Stimulated activated CD8-positive, alpha-beta memory T cell treated with anti-CD3 and anti-CD28 coated beads, Interleukin-15, amount 100 ng/mL, for 4 hours (primary cell): Measurements from ENCODE around the gene PSAP.

Source experiments
- DNase-seq, 2 donors: peaks; one replicate each; pipeline ENCODE4 v3.0.0-alpha.2; 2020; ENCODE audit warnings: low read depth in 2 of 2

The PSAP gene

DNA sequence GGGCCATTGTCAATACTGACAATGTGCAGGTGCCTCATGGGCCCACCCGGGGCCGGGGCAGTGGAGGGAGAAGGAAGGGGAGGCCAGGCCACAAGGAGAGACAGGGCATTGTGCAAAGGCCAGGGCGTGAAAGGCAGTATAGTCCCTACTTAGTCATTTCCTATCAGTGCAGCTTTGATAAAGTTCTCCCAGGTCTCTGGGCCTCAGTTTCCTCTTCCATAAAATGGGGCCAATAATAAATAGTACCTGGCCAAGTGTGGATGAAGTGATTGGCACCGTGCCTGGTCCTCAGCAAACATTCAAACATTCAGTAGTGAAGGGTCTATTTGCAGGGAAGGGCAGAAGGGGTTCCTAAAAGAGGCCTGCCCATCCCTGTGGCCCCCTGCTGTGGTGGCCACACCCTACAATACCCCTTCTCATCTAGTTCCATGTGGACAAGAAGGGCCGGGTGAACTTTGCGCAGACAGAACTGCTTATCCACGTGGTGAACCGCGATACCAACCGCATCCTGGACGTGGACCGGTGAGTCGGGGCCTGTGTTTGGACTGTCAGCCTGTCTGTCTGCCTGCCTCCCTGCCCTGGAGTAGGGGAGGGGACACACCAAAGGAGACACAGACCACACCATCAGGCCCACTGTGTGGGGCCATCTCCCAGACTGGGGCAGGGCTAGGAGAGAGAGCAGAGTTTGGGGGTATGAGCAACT is 40.9 kb downstream of the PSAP start:
- DNase-seq: no peak

DNA sequence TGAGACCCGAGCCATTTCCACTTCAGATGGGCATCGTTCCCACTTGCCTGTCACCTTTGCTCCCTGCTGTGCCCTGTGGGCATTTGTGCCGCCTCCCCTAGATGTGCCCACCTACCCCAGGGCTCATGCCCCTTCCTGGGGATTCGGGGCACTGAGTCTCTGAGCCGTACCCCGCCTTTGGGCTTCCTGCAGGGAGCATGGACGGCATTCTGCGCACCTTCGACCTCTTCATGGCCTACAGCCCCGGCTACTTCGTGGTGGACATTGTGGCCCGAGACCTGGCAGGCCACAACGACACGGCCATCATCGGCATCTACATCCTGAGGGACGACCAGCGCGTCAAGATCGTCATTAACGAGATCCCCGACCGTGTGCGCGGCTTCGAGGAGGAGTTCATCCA is 41.4 kb downstream of the PSAP start:
- no peak for DNase-seq

DNA sequence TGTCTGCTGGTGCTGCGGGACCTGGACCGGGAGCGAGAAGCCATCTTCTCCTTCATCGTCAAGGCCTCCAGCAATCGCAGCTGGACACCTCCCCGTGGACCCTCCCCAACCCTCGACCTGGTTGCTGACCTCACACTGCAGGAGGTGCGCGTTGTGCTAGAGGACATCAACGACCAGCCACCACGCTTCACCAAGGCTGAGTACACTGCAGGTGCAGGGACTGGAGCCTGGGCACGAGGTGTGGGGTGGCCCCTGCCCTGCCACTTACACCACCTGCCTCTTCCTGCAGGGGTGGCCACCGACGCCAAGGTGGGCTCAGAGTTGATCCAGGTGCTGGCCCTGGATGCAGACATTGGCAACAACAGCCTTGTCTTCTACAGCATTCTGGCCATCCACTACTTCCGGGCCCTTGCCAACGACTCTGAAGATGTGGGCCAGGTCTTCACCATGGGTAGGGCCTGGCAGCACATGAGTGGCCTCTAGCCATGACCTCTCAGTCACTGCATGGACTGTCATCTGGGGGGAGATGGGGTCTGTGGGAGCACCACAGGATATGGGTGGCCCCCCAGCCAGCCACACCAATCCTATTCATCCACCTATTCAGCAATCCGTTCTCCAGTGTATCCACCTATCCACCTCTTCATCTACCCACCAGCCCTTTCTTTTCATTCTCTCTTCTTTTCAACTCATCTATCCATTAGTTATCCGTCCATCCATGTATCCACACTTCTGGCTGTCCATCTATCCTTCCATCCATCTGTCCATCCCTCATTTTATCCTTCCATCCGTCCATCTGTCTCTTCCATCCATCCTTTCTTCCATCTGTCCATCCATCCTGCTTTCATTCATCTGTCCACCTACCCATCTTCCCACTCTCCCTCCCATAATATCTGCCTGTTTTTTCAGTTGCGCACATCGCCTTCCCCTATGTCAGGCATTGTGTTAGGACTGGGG is 43.2 kb downstream of the PSAP start:
- DNase-seq: no peak

DNA sequence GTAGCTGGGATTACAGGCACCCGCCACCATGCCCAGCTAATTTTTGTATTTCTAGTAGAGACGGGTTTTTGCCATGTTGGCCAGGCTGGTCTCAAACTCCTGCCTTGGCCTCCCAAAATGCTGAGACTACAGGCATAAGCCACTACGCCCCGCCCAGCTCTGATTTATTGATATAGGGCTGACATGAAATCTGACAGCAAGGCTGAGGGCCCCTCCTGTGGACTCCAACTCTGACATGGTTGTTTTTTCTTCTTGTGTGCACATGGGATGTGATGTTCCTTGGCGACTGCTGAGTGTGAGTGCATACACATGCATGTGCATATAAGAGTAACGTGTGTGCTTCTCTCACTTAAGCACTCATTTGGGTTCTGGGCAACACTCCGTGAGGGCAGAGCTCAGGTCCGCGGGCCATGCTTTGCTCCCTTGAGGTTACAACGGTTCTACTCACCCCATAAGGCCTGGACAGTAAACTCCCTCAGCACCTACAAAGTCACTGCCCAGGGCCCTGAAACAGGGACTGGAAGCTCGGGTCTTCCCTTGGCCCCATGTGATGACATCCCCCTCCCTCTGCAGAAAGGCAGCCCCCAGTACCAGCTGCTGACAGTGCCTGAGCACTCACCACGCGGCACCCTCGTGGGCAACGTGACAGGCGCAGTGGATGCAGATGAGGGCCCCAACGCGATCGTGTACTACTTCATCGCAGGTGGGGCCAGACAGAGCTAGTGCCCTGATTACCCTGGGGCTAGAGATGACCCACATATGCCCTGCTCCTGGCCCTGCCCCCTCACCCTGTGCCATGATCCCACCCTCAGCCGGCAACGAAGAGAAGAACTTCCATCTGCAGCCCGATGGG is 44.1 kb downstream of the PSAP start:
- DNase-seq: no peak

DNA sequence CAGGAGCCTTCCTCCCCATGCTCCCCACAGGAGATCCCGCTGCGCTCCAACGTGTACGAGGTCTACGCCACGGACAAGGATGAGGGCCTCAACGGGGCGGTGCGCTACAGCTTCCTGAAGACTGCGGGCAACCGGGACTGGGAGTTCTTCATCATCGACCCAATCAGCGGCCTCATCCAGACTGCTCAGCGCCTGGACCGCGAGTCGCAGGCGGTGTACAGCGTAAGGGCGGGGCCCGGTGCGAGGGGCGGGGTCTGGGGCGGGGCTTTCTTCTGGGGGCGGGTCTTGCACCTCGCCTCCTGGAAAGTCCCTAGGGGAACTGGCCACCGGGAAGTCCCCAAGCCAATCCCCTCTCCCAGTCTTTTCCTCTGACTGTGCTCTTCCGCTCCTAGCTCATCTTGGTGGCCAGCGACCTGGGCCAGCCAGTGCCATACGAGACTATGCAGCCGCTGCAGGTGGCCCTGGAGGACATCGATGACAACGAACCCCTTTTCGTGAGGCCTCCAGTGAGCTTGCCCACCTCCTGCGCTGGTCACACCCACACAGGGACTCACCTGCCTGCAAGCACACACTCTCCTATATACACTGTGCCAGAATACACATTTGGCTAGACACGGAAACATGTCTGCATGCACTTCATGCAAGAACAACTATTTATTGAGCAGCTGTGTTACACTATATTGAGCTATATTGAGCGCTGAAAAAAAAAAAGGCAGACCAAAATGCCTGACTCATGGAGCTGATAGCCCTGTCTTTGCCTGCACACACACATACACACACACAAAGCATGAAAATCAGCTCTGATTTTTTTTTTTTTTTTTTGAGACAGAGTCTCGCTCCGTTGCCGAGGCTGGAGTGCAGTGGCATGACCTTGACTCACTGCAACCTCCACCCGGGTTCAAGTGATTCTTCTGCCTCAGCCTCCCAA is 45.0 kb downstream of the PSAP start:
- no peak for DNase-seq

DNA sequence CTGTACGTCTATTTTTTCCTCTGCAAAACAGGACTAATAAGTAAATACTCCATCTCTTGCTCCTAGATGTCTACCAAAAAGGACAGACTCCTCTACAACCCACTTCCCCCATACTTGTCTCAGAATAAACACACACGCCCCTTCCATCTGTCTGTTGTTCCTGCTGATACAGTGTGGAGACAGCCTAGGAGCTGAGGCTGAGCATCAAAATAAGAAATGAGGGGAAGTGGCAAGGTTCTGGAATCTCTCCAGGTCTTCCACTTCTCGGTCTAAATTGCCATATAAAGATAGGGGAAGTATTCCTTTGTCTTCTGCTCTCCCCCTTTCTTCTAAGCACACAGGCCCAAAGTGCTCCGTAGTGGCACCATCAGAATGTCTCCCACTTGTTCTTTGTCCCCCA is 47.0 kb downstream of the PSAP start:
- no peak for DNase-seq

DNA sequence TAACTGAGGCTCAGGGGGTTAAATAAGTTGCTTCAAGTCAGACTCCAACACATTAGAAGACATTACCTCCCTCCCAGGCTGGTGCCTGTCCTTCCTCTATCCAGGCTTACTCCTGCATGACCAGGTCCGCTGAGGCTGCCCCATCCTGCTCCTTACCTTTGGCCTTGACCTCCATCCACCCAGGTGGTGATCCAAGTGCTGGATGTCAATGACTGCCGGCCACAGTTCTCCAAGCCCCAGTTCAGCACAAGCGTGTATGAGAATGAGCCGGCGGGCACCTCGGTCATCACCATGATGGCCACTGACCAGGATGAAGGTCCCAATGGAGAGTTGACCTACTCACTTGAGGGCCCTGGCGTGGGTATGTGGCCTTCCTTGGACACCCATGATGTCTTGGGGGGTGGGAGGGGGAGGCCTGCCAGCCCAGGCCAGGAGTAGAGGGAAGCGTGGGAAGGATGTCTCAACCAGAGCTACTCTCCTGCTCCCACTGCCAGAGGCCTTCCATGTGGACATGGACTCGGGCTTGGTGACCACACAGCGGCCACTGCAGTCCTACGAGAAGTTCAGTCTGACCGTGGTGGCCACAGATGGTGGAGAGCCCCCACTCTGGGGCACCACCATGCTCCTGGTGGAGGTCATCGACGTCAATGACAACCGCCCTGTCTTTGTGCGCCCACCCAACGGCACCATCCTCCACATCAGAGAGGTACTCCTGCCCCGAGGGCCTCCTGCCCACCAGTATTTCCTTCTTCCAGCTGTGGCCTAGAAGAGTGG is 48.1 kb downstream of the PSAP start:
- DNase-seq: no peak

DNA sequence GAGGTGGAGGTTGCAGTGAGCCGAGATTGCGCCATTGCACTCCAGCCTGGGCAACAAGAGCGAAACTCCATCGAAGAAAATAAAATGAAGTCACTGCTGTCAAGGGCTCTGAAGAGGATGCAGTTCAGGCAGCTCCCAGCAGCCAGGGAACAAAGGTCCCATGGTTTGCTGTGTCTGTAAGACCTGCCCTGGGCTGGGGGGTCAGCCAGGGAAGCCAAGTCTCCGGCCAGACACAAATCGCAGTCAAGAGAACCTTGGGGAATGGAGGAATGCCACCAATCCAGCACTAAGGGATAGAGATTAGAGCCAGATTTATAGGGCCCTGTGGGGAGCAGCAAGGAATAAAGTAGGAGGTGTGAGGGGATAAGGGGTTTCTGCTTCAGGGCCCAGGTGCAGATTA is 48.8 kb downstream of the PSAP start:
- no peak for DNase-seq

DNA sequence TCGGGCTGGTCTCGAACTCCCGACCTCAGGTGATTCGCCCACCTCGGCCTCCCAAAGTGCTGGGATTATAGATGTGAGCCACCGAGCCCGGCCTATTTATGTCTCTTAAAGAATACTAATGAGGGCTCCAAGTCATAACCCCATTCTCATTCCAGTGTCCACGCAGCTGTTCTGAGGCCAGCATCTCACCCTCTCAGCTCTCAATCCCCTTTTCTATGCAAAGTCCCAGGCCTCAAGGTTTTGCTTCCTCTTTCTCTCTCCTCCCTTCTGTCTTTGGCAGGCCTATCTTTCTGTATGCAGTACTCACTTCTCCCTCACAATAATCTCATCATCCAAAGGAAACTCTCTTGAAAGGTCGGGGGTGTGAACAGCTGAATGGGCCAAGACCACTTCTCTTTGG is 49.7 kb downstream of the PSAP start:
- no peak for DNase-seq

DNA sequence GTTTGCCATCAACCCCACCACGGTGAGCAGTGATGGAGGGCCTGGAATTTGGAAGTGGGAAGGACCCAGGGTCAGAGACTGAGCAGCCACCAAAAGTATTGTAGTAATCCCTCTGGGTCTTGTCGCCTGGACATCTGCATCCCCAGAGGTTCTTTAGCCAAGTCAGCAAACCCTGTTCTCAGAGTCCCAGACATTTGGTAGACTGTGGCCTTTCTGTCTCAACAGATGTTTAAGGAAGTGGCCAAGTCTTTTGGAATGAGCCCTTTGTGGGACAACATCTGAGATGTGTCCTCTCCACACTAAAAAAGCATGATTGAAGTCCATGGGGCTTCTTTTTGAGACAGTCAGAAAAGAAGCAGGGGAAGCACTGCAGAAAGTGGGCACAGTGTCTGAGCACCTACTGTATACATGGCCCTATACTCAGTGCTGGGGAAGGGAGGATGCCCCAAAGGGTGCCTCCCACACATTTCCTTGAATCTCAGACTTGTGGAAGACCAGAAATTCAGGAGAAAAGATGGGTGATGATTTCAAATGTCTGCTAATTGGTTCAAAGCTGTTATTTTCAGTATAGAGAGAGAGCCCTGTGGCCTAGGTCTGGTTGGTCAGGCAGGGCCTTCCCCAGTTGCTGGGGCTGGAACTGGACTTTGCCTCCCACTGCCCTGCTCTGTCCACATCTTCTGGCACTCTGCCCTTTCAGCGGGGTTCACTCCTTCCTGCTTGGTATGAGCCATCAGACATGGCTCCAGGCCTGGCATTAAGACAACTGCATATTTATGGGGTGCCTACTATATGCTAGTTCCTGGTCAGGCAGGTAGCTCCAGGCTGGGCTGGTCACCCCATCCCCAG is 51.2 kb downstream of the PSAP start:
- DNase-seq: no peak

DNA sequence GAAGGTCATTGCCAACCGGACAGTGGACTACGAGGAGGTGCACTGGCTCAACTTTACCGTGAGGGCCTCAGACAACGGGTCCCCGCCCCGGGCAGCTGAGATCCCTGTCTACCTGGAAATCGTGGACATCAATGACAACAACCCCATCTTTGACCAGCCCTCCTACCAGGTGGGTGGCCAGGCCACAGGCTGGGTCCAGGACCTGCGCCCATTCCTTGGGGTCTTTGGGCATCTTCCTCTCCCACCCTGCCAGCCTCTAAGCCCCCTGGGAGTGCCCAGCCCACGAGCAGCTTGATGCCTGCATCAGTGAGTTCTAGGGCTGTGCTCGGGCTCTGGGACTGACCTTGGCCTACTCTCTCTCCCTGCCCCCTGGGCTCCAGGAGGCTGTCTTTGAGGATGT is 51.9 kb downstream of the PSAP start:
- DNase-seq: no peak

DNA sequence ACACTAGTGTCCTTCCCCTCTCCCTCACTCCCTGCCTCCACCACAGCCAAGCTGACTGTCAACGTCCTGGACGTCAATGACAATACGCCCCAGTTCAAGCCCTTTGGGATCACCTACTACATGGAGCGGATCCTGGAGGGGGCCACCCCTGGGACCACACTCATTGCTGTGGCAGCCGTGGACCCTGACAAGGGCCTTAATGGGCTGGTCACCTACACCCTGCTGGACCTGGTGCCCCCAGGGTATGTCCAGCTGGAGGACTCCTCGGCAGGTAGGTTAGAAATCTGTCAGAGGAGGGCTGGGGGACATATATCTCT is 52.8 kb downstream of the PSAP start:
- no peak for DNase-seq

DNA sequence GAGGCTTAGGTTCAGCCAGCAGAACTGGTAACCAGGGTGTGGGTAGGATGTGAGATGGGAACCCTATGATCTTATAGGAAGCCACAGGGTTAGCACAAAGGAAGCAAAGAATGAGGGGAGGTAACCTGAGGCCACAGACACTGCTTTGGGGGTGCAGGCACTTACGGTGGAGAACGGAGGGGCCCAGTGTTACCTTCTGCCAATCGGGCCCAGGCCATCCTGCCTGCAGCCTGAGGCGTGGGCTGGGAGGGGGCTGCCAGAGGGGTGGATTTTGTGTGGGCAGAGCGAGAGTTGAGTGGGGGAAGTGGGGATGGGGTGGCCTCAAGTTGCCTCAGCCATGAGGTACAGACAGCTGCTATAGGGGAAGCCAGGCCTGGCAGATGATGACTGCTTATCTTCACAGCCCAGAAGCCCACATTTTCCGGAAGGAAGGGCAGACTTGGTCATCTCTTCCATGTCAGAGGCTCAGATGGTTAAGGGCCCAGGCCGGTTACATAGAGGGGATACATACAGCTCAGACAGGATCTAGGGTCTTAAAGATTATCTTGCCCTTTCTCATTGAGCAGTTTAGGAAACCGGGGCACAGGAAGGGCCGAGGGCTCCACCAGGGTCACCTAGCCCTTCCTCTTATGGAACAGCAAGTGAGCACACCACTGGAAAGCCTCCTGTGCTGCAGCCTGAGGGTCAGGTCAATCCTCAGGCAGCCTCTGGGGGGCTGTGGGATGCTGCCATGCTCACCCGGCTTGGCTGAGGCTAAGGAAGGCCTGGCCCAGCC is 53.3 kb downstream of the PSAP start:
- DNase-seq: no peak

DNA sequence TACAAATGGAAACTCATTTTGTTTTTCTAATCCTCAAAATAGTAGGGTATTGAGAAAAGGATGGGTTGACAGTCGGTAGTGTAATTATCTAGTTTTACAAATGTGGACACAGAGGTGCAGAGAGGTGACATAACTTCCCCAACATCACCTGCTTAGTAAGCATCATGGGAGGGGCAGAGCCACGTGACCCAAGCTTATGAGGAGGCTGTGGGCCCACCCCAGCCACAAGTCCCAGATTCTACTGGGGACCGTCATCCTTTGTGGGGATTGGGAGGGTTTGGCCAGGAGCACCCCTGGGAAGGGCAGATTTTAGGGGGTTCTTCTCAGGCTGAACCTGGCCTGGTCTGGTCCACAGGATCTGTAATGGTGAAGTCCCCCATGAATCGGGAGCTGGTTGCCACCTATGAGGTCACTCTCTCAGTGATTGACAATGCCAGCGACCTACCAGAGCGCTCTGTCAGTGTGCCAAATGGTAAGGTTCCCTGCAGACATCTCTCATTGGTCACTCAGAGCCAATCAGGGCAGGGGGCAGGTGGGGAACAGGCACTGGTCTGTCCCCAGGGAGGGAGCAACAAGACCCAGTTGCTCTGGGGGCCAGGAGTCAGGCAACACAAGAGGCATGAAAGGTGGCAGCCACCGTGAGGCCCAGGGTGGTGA is 54.2 kb downstream of the PSAP start:
- no peak for DNase-seq

DNA sequence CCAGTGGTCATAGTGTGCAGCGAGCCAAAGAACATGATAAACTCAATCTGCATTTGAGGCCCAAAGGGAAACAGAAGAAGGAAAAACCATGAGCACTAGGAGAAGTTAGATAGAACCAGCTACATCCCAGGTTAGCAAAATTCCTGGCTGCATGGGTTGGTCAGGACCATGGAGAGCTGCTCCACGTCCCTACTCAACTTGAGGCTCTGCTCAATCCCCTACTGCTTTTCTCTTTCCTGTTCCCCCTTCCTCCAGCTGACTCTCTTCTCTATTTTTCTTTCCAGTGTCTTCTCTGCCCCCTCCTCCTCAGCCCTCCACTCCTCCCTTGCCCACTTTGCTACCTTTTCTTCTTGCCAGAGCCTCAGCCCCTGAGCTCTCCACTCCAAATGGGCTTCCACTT is 55.8 kb downstream of the PSAP start:
- DNase-seq: no peak

DNA sequence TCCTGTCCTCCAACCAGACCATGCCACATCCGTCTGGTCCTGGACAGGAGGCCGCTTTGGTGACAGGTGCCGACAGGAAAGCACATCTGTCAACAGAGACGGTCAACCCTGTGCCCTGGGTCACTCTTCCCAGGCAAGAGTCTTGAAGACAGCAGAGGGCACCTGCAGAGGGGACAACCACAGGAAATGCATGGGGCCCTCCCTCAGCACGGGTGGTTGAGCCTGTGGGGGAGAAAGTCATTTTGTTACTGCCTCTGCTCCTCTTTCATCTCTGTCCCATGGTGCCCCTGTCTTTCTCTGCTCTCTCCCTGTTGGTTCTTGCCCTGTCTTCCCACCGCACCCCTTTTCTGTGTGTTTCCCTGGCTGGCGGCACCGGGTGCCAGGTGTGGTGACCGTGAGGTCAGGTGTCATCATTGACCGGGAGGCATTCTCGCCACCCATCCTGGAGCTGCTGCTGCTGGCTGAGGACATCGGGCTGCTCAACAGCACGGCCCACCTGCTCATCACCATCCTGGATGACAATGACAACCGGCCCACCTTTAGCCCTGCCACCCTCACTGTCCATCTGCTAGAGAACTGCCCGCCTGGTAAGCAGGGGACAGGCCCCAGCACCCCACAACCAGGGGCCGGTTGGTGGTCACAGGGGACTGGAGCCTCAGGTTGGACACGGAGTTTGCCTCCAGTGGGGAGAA is 60.2 kb downstream of the PSAP start:
- no peak for DNase-seq

DNA sequence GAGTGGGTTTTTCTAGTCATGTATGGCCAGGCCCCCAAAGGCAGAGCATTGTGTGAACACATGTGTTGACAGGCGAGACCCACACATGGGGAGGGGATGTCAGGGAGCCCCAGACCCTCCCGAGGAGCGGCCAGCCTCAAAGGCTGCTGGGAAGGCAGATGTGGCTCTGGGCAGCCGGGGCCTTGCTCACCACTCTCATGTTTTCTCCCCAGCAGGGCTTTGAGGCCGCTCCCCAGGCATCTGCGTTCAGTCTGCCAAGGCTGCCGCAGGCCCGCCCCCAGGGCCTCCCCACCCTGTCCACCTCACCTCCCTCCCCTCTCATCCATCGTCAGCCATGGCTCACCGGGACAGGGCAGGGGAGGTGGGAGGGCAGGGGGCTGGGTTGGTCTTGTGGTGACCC is 61.2 kb downstream of the PSAP start:
- DNase-seq: no peak

DNA sequence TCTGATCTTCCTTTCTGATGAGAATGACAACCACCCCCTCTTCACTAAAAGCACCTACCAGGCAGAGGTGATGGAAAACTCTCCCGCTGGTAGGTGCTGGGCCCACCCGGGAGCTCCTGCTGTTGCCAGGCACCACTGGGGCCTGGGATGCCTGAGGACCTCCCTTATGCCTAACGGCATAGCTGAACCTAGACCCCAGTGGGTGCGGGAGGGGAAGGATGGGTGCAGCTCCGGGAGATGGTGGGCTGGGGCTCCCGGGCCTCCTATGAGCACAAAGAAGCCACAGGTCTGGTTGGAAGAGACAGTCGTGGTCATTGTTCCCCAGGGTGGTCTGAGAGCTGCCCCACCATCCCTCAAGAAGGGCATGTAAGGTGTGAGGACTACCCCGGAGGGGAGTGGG is 62.1 kb downstream of the PSAP start:
- DNase-seq: no peak
